Jurkat, Clone E6-1 (cell line): ENCODE results near the gene COPS7A.

ENCODE experiments used
- DNase-seq: peaks from one replicate; pipeline ENCODE4 v3.0.0-alpha.2; 2011; ENCODE audit warnings: low read depth, low spot score
- H3K4me3 ChIP-seq: 2 replicates; pipeline ENCODE4 v1.5.1; 2011; ENCODE audit warnings: mild to moderate bottlenecking, low read length, control low read depth, moderate library complexity

The COPS7A gene

GRCh38 chr12:6766651-6767349, 43.0 kb downstream of the COPS7A start:
- H3K4me3 ChIP-seq, result peak overlapping the region; percentile 55
- no peak for DNase-seq

- H3K4me3 ChIP-seq, result peak overlapping the region; percentile 55
- DNase-seq, result no peak
These were observed 43.8 kb downstream of the COPS7A start for GRCh38 chr12:6767353-6768319.

GRCh38 chr12:6768437-6768914, 44.6 kb downstream of the COPS7A start:
- no peak for DNase-seq
- no peak overlapping the region for H3K4me3 ChIP-seq

GRCh38 chr12:6768990-6769389, 45.1 kb downstream of the COPS7A start:
- no peak overlapping the region for H3K4me3 ChIP-seq
- DNase-seq, result no peak

GRCh38 chr12:6769666-6770065, 45.8 kb downstream of the COPS7A start:
- H3K4me3 ChIP-seq, result no peak overlapping the region
- no peak for DNase-seq

- no peak for DNase-seq
- H3K4me3 ChIP-seq, result no peak overlapping the region
These were observed 46.2 kb downstream of the COPS7A start for GRCh38 chr12:6770094-6770493.

GRCh38 chr12:6770600-6770999, 46.8 kb downstream of the COPS7A start:
- no peak for DNase-seq
- no peak overlapping the region for H3K4me3 ChIP-seq

- no peak for DNase-seq
These were observed 47.2 kb downstream of the COPS7A start for GRCh38 chr12:6771091-6771495.

GRCh38 chr12:6771509-6772330, 47.9 kb downstream of the COPS7A start:
- H3K4me3 ChIP-seq, result no peak overlapping the region
- DNase-seq, result no peak

More at GRCh38 chr12:6771091-6771495, 47.2 kb downstream of the COPS7A start:
- H3K4me3 ChIP-seq, result no peak overlapping the region

GRCh38 chr12:6772331-6772695, 48.5 kb downstream of the COPS7A start, which contains the start of gene LAG3:
TSS of gene LAG3 (plus strand) at chr12:6772520. CDS start at chr12:6772853, 333 bp downstream.
- H3K4me3 ChIP-seq, result no peak within 1 kb of the TSS
- DNase-seq, result no peak

- no peak overlapping the region for H3K4me3 ChIP-seq
- no peak for DNase-seq
These were observed 49.1 kb downstream of the COPS7A start for GRCh38 chr12:6772726-6773589.

- no peak for DNase-seq
- H3K4me3 ChIP-seq, result no peak overlapping the region
These were observed 49.9 kb downstream of the COPS7A start for GRCh38 chr12:6773590-6774351.

- no peak for DNase-seq
- no peak overlapping the region for H3K4me3 ChIP-seq
These were observed 50.7 kb downstream of the COPS7A start for GRCh38 chr12:6774499-6775062.

GRCh38 chr12:6775185-6776174, 51.6 kb downstream of the COPS7A start:
- DNase-seq, result no peak

GRCh38 chr12:6777386-6777785, 53.5 kb downstream of the COPS7A start:
- no peak for DNase-seq
- no peak overlapping the region for H3K4me3 ChIP-seq

More at GRCh38 chr12:6775185-6776174, 51.6 kb downstream of the COPS7A start:
- no peak overlapping the region for H3K4me3 ChIP-seq

- DNase-seq, result no peak
- no peak overlapping the region for H3K4me3 ChIP-seq
These were observed 54.3 kb downstream of the COPS7A start for GRCh38 chr12:6778217-6778573.
